Retinal pigment epithelial cell (primary cell): ENCODE data around the gene STIMATE.

Source experiments
- DNase-seq: peaks from one replicate; pipeline ENCODE4 v3.0.0-alpha.2; 2010; ENCODE audit warnings: low read depth
- H3K4me3 ChIP-seq: 2 replicates; pipeline ENCODE4 v1.5.1; 2011; ENCODE audit warnings: mild to moderate bottlenecking, low read length, control low read depth, moderate library complexity
- CTCF ChIP-seq: conservative IDR thresholded peaks from 2 replicates; pipeline ENCODE4 v1.5.1; 2011; ENCODE audit warnings: low read depth, low read length, control low read depth, inconsistent platforms

STIMATE gene

GRCh38 chr3:52839268-52839575 lies 58.1 kb downstream of the STIMATE start:
- TF ChIP-seq CTCF: no peak
- no peak for DNase-seq
- H3K4me3 ChIP-seq: no peak overlapping the region

GRCh38 chr3:52838561-52839267 lies 58.6 kb downstream of the STIMATE start:
- no peak overlapping the region for H3K4me3 ChIP-seq
- no peak for DNase-seq
- no peak for TF ChIP-seq CTCF

DNA sequence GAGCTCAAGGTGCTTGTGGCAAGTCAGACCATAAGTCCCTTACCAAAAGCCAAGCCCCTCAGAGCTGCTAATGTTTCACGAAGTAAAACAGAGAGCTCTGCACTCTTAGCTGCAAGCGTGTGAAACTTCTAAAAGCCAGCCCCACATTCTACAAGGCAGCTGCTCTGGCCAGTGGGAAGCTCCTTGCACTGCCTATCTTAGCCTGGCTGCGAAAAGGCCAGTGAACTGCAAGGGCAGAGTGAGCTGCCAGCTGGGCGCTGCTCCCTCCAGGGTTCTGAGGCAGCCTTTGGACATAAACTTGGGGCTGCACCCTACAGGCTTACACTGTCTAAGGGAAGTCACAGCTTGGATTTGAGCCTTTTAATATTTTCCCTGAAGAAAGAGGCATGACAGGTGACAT lies 60.4 kb downstream of the STIMATE start:
- TF ChIP-seq CTCF: no peak
- no peak overlapping the region for H3K4me3 ChIP-seq
- no peak for DNase-seq

- no peak for TF ChIP-seq CTCF
- H3K4me3 ChIP-seq: no peak overlapping the region
- DNase-seq: no peak
Measured at GRCh38 chr3:52836471-52836845, 60.9 kb downstream of the STIMATE start.

GRCh38 chr3:52835766-52836470 lies 61.4 kb downstream of the STIMATE start:
- no peak for TF ChIP-seq CTCF
- no peak overlapping the region for H3K4me3 ChIP-seq
- no peak for DNase-seq

- no peak for DNase-seq
- TF ChIP-seq CTCF: no peak
Measured at GRCh38 chr3:52834871-52835501, 62.4 kb downstream of the STIMATE start, which contains the start of gene MUSTN1. Gene MUSTN1, minus strand, starts transcription at chr3:52835019. Its CDS starts 71 bp downstream, at chr3:52834948.

More at GRCh38 chr3:52834871-52835501, 62.4 kb downstream of the STIMATE start, which contains the start of gene MUSTN1:
- no peak within 1 kb of the TSS for H3K4me3 ChIP-seq
